HG03432 (cell line): ENCODE measurements around the gene RAB42.

Experiments
- ATAC-seq: cut with Tn5 transposase; IDR thresholded peaks from one replicate; pipeline ENCODE4 v1.9.1; 2021; ENCODE audit warnings: mild to moderate bottlenecking, moderate library complexity; ENCODE audit not compliant: unreplicated experiment

Gene RAB42

DNA sequence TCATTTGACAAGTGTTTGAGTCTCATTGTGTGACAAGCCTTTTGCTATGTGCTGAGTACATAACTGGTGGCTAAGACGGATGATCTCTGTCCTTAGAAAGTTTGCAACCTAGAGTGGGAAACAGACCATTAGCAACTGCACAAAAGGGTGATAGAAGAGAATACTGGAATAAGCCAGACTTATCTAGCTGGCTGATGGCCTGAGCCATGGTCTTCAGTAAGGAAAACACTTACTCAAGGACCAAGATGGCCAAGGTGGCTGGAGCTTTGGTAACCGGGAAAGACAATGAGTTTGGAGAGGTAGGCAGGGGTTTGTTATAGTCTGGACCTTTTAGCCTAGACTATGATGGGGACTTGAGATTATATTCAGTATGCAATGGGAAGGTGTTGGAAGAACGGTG lies 52.4 kb downstream of the RAB42 start:
- no peak for ATAC-seq
